ENCODE data around the gene TRAPPC11.
"Not testable (repeated sequence)": the region's sequence is repeated elsewhere in the genome, so short reads cannot be mapped to it uniquely, and the experiment has no call there.

The TRAPPC11 gene

DNA sequence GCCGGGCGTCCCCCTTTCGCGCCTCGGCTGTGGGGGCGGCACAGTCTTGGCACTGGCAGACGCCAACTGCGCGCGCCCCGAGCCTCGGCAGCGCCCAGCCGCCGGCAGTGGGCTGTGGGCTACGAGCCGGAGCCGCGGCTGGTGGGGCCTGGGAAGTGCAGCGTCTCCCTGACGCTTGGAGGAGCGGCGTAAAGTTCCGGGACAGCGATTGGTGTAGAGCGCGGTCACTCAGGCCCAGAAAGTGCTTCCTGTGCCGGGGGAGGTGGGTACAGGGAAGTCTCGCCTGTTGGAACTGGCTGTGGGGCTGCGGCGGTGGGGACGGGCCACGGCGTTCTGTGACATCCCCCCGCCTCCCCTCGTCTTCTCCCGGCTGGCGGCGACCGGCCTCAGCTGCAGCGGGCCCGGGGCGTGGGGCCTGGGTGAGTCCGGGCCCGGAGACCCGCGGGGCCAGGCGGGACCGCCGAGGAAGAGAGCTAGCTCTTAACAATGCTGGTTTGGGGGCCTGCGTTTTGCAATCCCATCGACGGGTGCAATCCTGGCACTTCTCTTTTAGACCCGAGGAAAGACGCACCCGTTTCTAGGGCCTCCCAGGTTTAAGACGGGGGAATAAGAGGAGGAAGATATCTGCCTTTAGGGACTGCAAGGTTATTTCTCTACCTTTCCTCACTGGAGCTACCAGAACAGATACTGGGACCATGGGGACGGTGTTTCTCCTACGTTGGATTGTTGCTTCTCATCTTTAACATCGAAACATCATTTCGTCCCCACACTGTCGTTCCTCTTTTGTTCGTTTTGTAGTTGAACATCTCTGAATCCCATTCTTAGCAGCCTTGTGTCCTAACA is at the start of gene TRAPPC11, which contains the start of gene RWDD4:
TRAPPC11 (plus strand) TSS at position 265 of the 843 bp plus-strand sequence. CDS start 4,575 bp downstream, outside the sequence.
RWDD4 (minus strand) TSS at position 157 of the 843 bp plus-strand sequence. CDS start 233 bp downstream, outside the sequence.
- peak; percentile 89 to 94 for DNase-seq (ENCODE audit: low read depth in 2 of 2)

DNA sequence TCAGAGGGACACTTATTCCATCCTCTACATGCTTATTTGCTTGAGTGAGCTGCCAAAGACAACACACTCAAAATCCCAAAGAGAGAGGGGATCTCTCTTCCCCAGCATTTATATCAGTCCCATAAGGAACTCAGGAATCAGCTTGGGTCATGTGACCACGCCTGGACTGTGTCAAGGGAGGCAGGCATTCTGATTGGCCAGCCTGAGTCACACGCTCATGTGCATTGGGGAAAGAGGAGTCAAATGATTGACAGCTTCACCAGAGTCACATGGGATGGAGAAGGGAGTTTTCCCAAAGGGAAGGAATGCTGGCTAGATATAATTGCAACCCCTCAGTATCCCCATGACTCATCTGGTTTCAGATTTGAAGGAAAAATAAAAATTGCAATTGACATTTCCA is 49.1 kb upstream of the TRAPPC11 start:
- DNase-seq (ENCODE audit: low read depth in 2 of 2): no peak

- no peak for DNase-seq (ENCODE audit: low read depth in 2 of 2)
Observed at GRCh38 chr4:183610613-183611012, 48.5 kb upstream of the TRAPPC11 start.

DNA sequence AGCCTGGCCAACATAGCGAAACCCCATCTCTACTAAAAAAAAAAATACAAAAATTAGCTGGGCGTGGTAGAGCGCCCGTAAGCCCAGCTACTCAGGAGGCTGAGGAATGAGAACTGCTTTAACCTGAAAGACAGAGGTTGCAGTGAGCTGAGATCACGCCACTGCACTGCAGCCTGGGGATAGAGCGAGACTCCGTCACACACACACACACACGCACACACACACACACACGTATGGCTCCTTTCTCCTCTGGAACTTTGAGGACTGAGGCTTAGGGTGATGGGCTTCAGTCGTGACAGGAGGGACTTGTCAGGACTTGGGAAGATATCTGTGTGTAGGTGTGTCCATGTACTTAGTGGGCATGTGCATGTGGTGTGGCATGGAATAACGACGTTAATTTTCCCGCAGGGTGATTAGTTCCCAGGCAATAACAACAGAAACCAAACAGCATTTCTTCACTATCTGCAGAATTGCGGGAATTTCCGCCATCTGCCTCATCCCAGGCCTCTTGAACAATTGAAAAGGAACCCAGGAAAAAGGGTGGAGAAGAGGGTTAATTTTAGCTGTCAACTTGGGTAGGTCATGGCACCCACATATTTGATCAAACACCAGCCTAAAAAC is 47.8 kb upstream of the TRAPPC11 start:
- no peak for DNase-seq (ENCODE audit: low read depth in 2 of 2)

DNA sequence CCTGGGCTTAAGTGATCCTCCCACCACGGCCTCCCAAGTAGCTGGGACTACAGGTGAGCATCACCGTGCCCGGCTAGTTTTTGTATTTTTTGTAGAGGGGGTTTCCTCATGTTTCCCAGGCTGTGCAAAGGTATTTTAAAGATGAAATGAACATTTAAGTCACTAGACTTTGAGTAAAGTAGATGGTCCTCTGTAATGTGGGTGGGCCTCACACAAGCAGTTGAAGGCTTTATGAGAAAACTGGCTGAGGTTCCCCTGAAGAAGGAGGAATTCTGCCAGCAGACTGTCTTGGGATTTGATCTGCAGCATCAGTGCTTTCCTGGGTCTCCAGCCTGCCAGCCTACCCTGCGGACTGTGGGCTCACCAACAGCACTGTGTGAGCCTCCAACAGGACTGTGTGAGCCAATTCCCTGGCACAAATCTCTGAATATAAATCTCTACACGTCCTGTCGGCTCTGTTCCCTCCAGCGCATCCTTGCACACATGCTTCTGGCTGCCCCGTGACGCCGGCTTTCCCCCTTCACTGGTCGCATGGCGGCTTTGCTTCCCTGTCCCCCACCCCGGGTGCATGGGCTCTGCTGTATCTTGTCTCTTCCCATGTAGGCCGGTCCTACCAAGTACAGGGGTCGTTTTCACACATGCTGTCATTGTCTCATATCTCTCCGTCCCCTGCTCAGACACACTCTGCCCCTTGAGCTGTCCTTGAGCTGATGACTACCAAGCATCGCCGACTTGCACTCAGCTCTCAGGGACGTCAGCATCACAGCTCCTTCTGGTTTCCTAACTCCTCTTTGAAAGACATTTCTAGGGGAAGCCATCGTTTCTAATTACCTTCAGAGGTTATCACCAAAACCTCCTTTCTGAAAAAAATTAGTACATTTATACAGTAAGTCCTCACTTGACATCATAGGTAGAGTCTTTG is 46.5 kb upstream of the TRAPPC11 start:
- no peak for DNase-seq (ENCODE audit: low read depth in 2 of 2)

- DNase-seq (ENCODE audit: low read depth in 2 of 2): no peak
Observed at GRCh38 chr4:183617075-183617474, 42.0 kb upstream of the TRAPPC11 start.

GRCh38 chr4:183618681-183619080 is 40.4 kb upstream of the TRAPPC11 start:
- DNase-seq (ENCODE audit: low read depth in 2 of 2): no peak

- no peak for DNase-seq (ENCODE audit: low read depth in 2 of 2)
Observed at GRCh38 chr4:183620421-183620820, 38.7 kb upstream of the TRAPPC11 start.

GRCh38 chr4:183621875-183622274 is 37.2 kb upstream of the TRAPPC11 start:
- DNase-seq (ENCODE audit: low read depth in 2 of 2): no peak

DNA sequence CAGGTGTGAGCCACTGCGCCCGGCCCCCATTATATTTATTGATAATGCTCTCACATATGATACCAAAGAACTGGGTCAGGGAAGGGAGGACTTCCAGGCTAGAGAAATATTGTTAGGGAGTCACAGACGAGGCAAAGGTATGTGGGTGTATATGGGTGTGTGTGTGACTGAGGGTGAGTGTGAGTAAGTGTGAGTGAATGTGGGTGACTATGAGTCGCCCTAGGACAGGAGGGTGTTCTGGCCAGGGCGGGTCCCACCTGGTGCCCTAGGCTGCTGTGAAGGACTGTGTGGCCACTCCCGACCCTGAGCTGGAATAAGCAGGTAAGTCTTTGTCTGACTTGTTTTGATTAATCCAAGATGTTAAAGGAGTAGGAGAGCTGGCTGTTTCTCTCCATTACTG is 34.5 kb upstream of the TRAPPC11 start:
- no peak for DNase-seq (ENCODE audit: low read depth in 2 of 2)

DNA sequence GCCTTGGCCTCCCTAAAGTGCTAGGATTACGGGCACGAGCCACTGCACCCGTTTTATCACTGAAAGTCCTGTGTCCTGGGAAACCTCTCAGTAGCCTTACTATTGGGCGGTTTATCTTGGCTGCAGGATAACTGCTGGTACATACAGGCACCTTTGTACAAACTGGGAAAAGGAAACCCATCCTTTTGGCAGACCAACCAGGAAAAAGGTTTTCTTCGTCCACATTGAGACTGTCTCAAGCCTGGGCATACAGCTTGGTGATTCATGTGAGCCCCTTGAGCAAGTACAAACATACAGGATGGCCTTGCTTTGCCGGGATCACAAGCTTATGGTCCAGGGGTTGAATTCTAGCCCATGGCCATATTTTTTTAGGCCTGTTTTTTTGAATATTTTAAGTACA is 32.9 kb upstream of the TRAPPC11 start:
- no peak for DNase-seq (ENCODE audit: low read depth in 2 of 2)

- DNase-seq (ENCODE audit: low read depth in 2 of 2): not testable (repeated sequence)
Observed at GRCh38 chr4:183627286-183627685, 31.8 kb upstream of the TRAPPC11 start.

DNA sequence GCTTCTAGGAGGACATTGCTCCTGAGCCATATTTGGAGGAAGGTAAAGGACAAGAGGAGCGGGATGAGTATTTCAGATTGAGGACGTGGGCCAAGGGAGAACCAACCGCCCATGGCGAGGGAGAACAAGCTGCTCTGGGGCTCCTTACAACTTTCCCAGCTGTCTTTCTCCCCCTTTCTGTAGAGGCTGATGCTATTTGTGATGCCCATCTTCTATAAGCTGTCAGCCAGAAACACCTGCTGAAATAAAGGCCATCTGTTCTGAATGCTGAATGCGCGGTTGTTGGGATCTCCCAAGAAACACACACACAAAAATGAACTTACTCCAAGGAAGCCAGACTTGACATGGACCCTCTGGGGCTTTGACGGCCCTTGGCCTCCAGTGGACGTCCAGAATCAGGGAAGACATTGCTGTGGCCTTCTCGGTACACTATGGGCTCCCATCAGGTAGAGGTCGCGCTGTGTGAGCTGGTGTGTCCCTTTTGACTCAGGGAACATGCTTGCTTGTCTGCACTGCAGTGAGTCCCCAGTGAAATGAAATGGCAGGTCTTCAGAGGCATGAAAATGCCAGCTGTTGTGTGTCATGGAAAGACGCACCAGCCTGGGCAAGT is 31.0 kb upstream of the TRAPPC11 start:
- no peak for DNase-seq (ENCODE audit: low read depth in 2 of 2)

- DNase-seq (ENCODE audit: low read depth in 2 of 2): no peak
Observed at GRCh38 chr4:183631577-183632198, 27.4 kb upstream of the TRAPPC11 start.

- no peak for DNase-seq (ENCODE audit: low read depth in 2 of 2)
Observed at GRCh38 chr4:183632689-183633088, 26.4 kb upstream of the TRAPPC11 start.

DNA sequence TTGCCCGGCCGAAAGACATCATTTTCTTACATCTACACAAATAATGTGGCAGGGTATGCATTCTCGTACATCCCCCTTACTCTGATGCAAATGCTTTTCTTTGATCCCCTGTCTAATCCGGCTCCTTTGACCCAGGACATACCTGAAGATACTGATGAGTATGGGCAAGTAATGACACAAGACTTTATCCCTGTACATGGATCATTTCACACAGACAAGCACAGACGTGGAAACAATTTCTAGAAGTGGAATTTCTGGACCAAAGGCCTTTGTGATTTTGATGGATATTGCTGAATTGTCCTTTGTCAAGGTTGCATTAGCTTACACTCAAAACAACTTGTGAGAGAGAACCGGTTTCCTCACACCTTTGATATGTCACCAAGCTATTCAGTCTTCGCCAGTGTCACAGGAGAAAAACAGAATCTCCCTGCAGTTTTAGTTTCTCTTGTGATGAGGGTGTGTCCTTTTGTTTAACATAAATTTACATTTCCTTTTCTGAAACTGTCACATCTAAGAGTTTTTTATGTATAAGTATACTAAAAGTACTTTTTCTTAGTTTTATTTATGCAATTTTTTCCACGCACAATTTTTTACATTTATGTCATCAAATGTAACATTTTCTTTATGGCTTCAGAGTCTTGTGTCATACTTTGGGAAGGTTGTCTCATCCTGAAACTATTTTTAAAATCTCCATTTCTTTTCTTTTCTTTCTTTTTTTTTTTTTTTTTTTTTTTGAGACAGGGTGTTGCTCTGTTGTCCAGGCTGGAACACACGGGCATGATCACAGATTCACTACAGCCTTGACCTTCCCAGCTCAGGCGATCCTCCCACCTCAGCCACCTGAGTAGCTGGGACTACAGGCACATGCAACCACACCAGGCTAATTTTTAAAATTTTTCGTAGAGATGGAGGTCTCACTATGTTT is 25.4 kb upstream of the TRAPPC11 start:
- no peak for DNase-seq (ENCODE audit: low read depth in 2 of 2)

DNA sequence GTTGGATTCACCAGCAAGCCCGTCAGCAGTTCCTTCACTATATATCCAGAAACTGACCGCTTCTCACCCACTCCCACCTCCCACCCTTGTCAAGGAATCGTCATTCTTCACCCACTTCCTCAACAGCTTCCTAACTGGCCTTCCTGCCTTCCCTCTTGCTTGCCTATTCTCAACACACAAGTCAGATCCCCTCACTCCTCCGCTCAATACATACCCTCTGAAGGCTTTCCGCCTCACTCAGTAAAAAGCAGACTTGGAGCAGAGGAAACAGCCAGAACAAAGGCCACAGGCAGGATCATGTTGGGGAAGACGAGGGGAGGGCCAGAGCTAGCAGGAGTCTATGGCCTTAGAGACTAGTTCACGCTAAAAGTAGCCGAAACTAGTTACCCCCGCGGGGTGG is 23.8 kb upstream of the TRAPPC11 start:
- no peak for DNase-seq (ENCODE audit: low read depth in 2 of 2)

GRCh38 chr4:183635741-183636140 is 23.4 kb upstream of the TRAPPC11 start:
- no peak for DNase-seq (ENCODE audit: low read depth in 2 of 2)

DNA sequence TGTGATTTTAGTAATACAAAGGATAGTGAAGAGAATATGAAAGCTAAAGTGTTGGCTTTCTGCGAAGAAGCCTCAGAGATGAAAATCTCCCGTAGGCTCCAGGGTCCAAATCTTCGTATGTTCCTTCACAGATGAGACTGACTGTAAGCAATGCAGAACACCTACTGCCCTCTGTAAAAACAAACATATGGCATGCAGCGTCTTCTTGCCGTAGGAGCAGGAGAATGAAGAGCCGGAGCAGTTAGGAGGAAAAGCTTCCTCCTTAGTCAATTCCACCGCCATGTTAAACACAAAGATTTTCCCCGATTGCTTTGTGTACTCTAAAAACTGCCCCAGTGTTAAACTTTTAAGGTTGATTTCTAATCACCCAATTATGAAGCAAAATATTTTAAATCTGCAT is 22.6 kb upstream of the TRAPPC11 start:
- DNase-seq (ENCODE audit: low read depth in 2 of 2): no peak

- DNase-seq (ENCODE audit: low read depth in 2 of 2): no peak
Observed at GRCh38 chr4:183636923-183637322, 22.2 kb upstream of the TRAPPC11 start.
